Epithelial cell of prostate (primary cell): ENCODE data around the gene PDZRN3.
"Not testable (repeated sequence)": the region's sequence is repeated elsewhere in the genome, so short reads cannot be mapped to it uniquely, and the experiment has no call there.

Experiments used
- DNase-seq: peaks from one replicate; pipeline ENCODE4 v3.0.0-alpha.2; 2011; ENCODE audit warnings: low read depth, low spot score
- H3K27ac ChIP-seq: fragments of 450-650 bp; 2 replicates; pipeline ENCODE4 v1.5.1; 2017; ENCODE audit warnings: mild to moderate bottlenecking

The PDZRN3 gene

GRCh38 chr3:73473898-73474416, 150.8 kb downstream of the PDZRN3 start:
- DNase-seq: no peak
- no peak overlapping the region for H3K27ac ChIP-seq

- no peak for DNase-seq
- H3K27ac ChIP-seq: no peak overlapping the region
Measured at GRCh38 chr3:73473181-73473897, 151.4 kb downstream of the PDZRN3 start.

- no peak for DNase-seq
- H3K27ac ChIP-seq: no peak overlapping the region
Measured at GRCh38 chr3:73471986-73472787, 152.6 kb downstream of the PDZRN3 start.

- H3K27ac ChIP-seq: no peak overlapping the region
- no peak for DNase-seq
Measured at GRCh38 chr3:73470860-73471259, 153.9 kb downstream of the PDZRN3 start.

- DNase-seq: no peak
- H3K27ac ChIP-seq: no peak overlapping the region
Measured at GRCh38 chr3:73469331-73469730, 155.4 kb downstream of the PDZRN3 start.

GRCh38 chr3:73467211-73467610, 157.5 kb downstream of the PDZRN3 start:
- DNase-seq: no peak
- H3K27ac ChIP-seq: no peak overlapping the region

GRCh38 chr3:73465926-73466325, 158.8 kb downstream of the PDZRN3 start:
- no peak overlapping the region for H3K27ac ChIP-seq
- no peak for DNase-seq

GRCh38 chr3:73464126-73464525, 160.6 kb downstream of the PDZRN3 start:
- not testable (repeated sequence) for H3K27ac ChIP-seq, DNase-seq

GRCh38 chr3:73461547-73461946, 163.2 kb downstream of the PDZRN3 start:
- H3K27ac ChIP-seq: no peak overlapping the region
- DNase-seq: no peak

GRCh38 chr3:73459711-73460110, 165.0 kb downstream of the PDZRN3 start:
- H3K27ac ChIP-seq: no peak overlapping the region
- no peak for DNase-seq

- no peak overlapping the region for H3K27ac ChIP-seq
- no peak for DNase-seq
Measured at GRCh38 chr3:73453666-73454065, 171.1 kb downstream of the PDZRN3 start.

- no peak for DNase-seq
- no peak overlapping the region for H3K27ac ChIP-seq
Measured at GRCh38 chr3:73452729-73453128, 172.0 kb downstream of the PDZRN3 start.

GRCh38 chr3:73451301-73451944, 173.3 kb downstream of the PDZRN3 start:
- no peak overlapping the region for H3K27ac ChIP-seq
- DNase-seq: no peak

GRCh38 chr3:73449774-73450173, 175.0 kb downstream of the PDZRN3 start:
- DNase-seq: no peak
- H3K27ac ChIP-seq: no peak overlapping the region

- DNase-seq: no peak
- H3K27ac ChIP-seq: no peak overlapping the region
Measured at GRCh38 chr3:73448761-73449301, 175.9 kb downstream of the PDZRN3 start.

GRCh38 chr3:73448041-73448440, 176.7 kb downstream of the PDZRN3 start:
- DNase-seq: no peak
- H3K27ac ChIP-seq: no peak overlapping the region

- no peak overlapping the region for H3K27ac ChIP-seq
- no peak for DNase-seq
Measured at GRCh38 chr3:73447111-73447510, 177.6 kb downstream of the PDZRN3 start.

- no peak for DNase-seq
- no peak overlapping the region for H3K27ac ChIP-seq
Measured at GRCh38 chr3:73446467-73447110, 178.2 kb downstream of the PDZRN3 start.

GRCh38 chr3:73442886-73443285, 181.9 kb downstream of the PDZRN3 start:
- no peak overlapping the region for H3K27ac ChIP-seq
- DNase-seq: no peak

- DNase-seq: no peak
- no peak overlapping the region for H3K27ac ChIP-seq
Measured at GRCh38 chr3:73442152-73442551, 182.6 kb downstream of the PDZRN3 start.
